OCI-M2 (cell line): ENCODE results near the gene NUDT7.

Source experiments
- DNase-seq: peaks from one replicate; lab custom pipeline; 2025; ENCODE audit not compliant: unreplicated experiment; lab: John Stamatoyannopoulos, UW

Gene NUDT7

DNA sequence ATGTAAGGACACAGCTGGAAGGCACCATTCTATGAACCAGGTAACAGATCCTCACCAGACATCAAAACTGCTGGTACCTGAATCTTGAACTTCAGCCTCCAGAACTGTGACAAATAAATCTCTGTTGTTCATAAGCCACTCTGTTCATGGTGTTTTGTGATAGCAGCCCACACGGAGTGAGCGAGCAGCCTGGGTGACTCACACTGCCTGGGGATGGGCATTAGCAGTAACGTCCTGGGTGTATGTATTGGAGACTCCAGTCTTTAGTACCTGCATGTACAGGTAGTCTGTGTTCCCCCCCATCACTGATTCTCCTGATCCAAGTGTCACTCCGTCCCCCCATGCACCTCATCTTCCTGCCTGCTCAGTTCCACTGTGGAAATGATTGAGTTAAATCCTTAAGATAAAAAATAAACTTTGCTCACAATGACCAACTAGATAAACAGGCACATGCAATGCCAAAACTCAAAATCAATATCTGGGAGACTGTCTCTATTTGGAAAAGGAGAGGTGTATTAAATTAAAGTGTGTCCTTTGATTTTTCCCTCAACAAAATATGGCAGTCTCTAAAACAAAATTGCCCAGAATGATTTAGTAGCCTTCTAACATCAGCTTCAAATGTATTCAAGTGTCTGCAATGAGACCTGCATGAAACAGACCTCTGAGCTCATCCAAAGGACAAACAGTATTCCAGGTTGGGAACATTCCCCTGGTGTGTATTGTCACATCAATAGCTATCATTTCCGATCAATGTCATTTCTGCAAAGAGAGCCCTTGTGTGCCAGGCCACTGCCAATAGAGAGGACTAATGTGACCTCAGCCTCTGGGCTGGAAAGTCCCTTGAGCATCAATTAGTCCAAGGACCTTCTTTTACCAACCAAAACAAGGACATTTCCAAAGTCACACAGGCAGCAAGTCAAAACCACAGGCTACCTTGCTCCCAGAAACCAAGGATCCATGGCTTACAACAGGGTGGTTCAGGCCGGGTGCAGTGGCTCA is 53.9 kb downstream of the NUDT7 start:
- no peak for DNase-seq

DNA sequence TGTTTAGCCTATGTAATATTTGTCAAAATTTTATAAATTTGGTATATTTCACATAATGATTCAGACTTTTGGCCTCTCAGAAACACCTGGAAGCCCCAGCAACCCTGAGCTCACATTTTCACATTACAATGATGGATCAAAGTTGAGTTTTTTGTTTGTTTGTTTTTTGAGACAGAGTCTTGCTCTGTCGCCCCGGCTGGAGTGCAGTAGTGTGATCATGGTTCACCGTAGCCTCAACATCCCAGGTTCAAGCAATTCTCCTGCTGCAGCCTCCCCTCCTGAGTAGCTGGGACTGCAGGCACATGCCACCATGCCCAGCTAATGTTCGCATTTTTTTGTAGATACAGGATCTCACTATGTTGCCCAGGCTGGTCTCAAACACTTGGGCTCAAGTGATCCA is 55.4 kb downstream of the NUDT7 start:
- no peak for DNase-seq

DNA sequence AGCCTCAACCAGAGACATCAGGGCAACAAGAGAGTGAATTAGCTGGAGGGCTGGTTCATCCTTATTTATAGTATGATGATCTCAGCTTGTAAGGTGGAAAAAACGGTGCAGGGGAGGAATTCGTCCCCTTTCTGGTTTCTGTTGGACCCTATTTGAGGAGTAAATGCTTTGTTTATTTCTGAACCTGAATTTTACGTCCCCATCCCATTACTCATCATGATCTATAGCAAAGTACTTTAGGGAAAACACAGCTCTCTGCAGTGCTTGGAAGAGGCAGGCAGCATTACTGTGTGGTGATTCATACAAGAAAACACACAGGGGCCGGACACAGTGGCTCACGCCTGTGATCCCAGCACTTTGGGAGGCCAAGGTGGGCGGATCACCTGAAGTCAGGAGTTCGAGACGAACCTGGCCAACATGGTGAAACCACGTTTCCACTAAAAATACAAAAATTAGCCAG is 58.1 kb downstream of the NUDT7 start:
- DNase-seq = no peak

DNA sequence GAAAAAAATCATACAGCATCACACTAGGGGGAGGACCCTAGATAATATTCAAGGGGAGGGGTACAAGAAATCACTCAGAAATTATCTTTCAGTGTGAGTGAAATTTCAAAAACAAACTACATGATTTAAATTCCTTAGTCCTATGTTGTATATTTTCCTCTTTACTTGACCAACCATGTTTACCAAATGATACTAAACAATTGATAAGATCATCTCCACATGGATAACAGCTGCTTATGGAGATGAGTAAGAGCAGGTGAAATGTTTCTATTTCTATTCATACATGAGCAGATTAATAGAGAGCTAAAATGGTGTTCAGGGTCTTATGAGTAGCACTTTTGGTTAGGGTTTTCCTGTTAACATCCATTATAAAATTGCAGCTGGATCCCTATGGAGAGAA is 58.8 kb downstream of the NUDT7 start:
- no peak for DNase-seq

DNA sequence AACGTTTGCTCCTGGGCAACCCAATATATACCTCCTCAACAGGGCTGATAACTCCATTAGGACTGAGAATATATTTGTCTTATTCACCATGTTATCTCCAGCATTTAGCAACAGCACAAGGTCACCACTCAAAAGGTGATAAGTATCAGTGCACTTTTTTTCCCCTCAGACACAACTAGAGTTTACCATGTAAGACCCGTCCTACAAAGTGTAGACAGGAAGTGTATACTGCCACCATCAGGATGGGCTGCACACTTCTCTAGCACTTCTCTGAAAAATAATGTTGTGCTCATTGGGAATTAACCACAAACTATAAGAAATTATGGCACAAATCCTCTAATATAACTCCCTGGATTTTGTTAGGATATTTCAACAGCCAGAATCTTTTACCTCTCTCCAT is 60.4 kb downstream of the NUDT7 start:
- no peak for DNase-seq

DNA sequence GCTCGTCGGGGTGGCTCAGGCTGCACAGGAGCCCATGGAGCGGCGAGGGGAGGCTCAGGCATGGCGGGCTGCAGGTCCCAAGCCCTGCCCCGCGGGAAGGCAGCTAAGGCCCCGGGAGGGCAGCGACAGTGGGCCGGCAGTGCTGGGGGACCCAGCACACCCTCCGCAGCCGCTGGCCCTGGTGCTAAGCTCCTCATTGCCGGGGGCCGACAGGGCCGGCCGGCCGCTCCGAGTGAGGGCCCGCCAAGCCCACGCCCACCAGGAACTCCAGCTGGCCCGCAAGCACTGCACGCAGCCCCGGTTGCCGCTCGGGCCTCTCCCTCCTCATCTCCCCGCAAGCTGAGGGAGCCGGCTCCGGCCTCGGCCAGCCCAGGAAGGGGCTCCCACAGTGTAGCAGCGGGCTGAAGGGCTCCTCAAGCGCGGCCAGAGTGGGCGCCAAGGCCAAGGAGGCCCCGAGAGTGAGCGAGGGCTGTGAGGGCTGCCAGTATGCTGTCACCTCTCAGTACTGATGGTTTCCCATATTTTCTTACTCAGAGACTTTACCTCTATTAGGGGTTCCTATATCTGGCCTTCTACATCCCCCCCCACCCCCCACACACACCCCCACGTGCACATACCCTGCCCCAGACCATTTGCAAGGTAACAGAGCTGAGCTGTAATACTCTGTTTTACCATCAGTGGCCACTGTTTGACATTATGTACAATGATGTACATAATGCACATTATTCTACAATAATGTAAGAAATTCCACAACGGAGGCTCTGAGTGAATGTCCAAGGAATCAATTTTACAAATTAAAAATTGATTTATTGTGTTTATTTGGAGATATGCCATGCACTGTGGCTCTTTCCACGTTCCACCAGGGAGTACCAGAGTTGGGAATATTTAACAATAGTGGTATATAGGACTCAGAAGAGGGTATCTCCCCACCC is 62.4 kb downstream of the NUDT7 start:
- no peak for DNase-seq

DNA sequence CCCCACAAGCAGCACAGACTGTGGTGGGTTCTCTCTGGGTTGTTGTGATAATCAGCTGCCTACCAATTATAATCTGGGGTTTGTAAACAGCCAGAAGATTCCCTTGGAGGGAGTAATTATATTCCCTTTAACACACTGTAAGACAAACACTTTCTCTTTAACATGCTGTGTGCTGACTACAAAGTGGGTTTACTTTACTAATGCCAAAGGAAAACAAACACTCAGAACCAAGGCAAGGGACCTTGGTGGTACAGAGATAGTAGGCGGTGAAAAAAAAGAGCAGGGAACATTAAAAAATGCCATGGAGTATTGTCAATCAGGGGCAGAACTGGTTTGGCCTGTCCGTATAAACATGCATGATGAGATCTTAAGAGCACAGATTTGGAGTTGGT is 63.1 kb downstream of the NUDT7 start:
- no peak for DNase-seq

DNA sequence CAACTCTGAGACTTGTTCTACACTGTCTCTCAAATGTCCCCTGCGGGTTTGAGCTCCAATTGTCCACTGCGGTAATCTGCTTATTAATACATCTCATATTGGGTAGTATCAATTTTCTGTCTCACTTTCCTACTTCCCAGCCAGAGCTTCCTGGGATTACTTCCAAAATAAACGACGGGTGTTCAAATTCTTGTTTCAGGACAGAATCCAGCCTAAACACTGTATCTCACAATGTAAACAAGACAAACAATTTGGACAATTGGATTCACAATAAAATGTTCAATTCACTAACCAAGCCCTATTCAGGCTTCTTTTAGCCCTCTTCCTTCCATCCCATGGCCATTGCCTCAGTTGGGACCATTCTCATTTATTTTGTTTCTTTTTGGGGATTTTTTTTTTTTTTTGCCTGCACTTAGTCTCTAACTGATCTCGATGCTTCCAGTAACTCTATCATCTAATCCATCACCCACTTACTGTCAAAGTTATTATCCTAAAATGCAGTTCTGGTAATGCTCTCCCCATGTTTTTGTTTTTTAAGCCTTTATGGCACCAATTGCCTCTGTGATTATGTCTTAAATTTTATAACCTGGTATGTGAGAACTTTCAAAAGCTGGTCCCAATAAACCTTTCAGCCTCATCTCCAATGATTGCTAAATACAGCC is 64.0 kb downstream of the NUDT7 start:
- no peak for DNase-seq

DNA sequence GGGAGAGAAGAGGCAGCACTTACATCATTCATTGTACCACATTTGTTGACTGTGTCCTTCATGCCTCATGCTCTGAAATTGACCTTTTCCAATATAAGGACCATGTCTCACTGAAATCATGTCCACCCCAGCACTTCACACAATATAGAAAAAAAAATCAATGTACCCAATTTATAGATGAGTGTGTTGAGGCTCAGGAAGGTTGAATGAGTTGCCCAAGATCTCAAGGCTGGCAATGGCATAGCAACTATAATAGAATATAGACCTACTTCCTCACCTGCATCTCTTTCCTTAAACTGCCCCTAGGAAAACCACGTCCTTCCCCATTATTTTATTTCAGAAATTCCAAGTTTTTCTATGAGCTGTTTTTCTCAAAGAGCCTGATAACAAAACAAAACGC is 65.1 kb downstream of the NUDT7 start:
- DNase-seq = no peak

DNA sequence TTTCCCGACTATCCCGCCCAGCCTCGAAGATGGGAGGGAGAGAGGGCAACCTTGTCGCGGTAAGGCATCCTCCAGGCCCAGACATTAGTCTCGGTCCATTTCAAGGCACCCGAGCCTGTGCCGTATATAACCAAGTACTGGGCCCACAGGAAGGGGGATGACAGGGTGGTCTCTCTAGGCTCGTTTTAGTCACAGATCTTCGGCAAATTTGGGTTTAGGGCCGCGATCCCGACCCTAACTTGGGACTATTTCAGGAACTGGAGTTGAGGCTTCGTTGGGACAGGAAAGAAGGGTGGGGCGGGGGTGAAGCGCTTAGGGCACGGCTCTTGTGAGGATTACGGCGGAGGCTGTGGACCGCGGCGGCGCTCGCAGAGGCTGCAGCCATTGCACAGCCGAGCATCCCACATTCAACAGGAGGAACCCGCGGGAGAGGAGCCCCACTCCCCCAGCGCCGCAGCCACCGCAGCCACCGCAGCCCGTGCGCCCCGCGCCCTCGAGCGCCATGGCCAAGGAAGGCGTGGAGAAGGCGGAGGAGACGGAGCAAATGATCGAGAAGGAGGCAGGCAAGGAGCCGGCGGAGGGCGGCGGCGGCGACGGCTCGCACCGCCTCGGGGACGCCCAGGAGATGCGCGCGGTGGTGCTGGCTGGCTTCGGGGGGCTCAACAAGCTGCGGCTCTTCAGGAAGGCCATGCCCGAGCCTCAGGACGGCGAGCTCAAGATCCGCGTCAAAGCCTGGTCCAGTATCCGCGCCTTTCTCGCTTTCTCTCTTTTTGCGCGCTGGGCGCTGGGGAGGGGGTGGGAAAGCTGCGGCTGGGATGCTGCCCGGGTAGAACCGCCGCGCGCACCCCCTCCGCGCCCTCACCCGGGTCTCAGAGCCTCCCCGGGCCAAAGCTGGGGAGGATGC is 66.1 kb downstream of the NUDT7 start, which contains the start of gene VAT1L:
Gene VAT1L (plus strand): TSS at position 384 of the 904 bp plus-strand sequence. CDS start 119 bp downstream, at position 503.
- no peak for DNase-seq

DNA sequence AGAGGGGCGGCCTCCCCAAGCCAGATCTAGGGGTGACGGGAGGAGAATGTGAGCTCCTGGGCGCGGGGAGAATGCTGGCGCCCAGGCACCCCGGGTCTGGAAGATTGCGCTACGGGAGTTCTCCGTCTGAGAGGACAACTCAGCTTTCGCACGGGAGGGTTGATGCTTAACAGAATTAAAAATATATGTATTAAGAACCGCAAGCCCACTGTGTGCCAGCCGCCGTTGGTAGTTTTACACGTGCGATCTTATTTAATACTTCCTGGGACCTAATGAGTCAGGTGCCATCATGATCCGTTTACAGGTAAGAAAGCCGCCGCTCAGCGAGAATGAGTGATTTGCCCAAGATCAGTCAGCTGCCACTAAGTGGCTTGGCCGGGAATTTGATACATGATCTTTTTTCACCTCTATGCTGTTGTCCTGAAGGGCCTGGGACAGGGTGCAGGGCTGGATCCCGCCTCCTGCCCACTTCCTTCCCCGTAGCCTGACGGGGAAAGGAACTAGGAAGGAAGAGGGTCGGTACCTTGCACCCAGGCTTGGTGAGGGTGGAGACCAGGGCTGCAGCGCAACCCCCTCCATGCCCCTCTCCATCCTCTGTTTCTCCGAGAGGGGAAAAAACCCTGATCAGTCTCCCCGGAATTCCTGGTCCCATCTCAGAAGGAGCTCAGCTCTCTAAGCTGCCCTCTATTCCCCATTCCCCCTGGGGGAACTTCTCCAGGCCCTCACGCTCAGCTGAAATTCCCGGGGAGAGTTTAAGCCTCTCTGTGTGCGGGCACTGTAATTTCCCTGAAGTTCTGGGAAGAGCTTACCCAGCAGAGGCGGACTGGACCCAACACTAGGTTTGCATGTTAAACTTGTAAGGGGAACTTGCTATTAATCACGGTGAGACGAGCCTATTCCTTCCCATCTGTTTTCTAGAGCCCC is 67.0 kb downstream of the NUDT7 start:
- no peak for DNase-seq

DNA sequence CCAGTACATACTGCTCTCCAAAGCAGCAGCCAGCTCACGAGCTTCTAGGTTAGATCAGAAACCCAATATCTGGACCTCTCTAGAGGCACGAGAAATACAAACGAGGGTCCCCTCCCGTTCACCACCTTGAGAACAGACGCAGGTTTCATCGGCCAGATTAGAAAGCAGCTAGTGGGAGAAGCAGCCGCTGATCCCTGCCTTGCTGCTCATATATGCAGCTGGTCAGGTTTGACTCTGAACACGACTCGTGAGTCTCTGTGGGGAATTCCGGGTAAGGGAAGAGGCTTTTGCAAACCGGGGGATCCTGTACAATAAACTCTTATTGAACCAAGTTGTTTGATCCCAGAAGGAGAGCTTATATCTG is 67.7 kb downstream of the NUDT7 start:
- no peak for DNase-seq

DNA sequence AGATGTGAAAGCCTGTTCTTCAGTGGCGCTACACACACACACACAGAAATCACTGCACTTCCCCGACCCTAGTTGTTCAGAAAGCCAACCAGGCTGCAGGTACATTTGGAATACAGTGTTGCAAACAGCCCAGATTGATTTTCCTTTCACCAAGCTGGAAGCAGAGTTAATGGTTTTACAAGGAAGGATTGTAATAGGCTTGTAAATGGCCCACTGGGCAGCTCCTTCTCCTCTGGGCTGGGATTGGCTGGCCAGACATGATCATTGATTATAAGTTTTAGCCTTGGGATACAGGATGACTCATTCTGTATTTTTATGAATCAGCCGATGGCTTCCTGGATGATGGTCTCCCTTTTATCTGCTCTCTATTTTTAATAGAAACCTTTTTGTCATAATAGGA is 68.6 kb downstream of the NUDT7 start:
- no peak for DNase-seq
